Endothelial cell of umbilical vein (primary cell): ENCODE data around the gene PAX3.

ENCODE experiments used
- CTCF ChIP-seq, 2 donors: IDR thresholded peaks; 1 replicate in 1 of 2; 2 replicates in 1 of 2; pipeline ENCODE4 v1.5.1; 2011; ENCODE audit warnings: low read length in 2 of 2, mild to moderate bottlenecking in 2 of 2, moderate library complexity in 2 of 2, control low read depth in 1 of 2, inconsistent platforms in 1 of 2, low read depth in 1 of 2; ENCODE audit not compliant: insufficient read depth in 1 of 2; ENCODE audit errors: extremely low read depth in 1 of 2
- EZH2 ChIP-seq: IDR thresholded peaks from 2 replicates; pipeline ENCODE4 v1.6.1; 2012; ENCODE audit warnings: borderline replicate concordance, low read depth, mild to moderate bottlenecking, moderate library complexity, low read length, inconsistent platforms; ENCODE audit not compliant: severe bottlenecking
- FOS ChIP-seq: IDR thresholded peaks from 2 replicates; pipeline ENCODE4 v1.6.1; 2011; ENCODE audit warnings: mild to moderate bottlenecking, low read length, moderate library complexity, borderline replicate concordance; ENCODE audit not compliant: insufficient read depth
- POLR2AphosphoS5 ChIP-seq: IDR thresholded peaks from 2 replicates; pipeline ENCODE4 v1.6.1; 2012; ENCODE audit warnings: low read depth, mild to moderate bottlenecking, control low read depth, low read length, moderate library complexity; ENCODE audit not compliant: insufficient read depth

DNA sequence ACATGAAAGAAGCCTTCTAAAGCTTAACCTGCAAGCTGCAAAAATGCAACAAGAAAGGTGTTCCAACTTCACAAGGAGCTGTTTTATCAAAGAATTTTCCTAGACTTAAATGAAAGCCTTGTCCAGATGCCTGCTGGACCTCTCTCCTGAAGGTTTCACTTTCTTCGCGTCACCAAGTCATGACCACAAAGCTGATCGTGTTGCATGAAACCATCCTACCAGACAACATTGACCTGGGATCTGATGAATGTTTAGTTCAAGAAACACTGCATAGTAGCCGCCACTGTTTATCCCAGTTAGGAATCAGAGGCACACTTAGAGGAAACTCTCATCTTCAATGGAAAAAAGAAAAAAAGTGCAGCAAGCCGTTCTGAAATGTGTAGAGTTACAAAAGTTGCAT lies 26.9 kb downstream of the PAX3 start:
- TF ChIP-seq CTCF (IDR thresholded peaks at IDR 0.05; ENCODE audit: extremely low read depth in 1 of 2, insufficient read depth in 1 of 2, low read depth in 1 of 2, low read length in 2 of 2) (no peak), POLR2AphosphoS5 (no peak), FOS (no peak), EZH2 (no peak)
